Stimulated activated CD8-positive, alpha-beta memory T cell treated with anti-CD3 and anti-CD28 coated beads, Interleukin-7, amount 100 ng/mL, for 24 hours (primary cell): ENCODE data around the gene AFAP1L1.
"Not testable (repeated sequence)": the region's sequence is repeated elsewhere in the genome, so short reads cannot be mapped to it uniquely, and the experiment has no call there.

Source experiments
- DNase-seq: peaks from one replicate; pipeline ENCODE4 v3.0.0-alpha.2; 2020; ENCODE audit warnings: low read depth

The AFAP1L1 gene

DNA sequence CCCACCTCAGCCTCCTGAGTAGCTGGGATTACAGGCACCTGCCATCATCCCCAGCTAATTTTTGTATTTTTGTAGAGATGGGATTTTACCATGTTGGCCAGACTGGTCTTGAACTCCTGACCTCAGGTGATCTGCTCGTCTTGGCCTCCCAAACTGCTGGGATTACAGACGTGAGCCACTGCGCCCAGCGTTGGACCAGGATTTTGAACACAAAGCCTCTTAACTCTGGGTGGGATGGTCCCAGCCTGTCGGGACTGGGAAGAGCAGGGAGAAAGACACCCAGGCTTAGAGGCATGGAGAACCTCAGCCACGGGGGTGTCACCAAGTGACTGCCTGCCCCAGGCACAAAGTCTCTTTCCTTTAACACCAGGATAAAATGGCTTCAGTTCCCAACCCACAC lies 119.4 kb downstream of the AFAP1L1 start:
- not testable (repeated sequence) for DNase-seq
